ENCODE data around the gene CHRNB4. TPM values are rescaled to one million over a fixed set of nuclear protein-coding genes. Genes with fewer than 3 reads are reported as not detected.

The CHRNB4 gene
- total and polyA plus RNA-seq, 10 of the 15 experiments (the other 5 are each of a cell fraction or from before 2014, with no cell fraction given): 0.10 TPM; not detected in 9

GRCh38 chr15:78673917-78674444, 33.0 kb upstream of the CHRNB4 start (continued):
- TF ChIP-seq ZBTB40 (IDR thresholded peaks at IDR 0.05; ENCODE audit: borderline replicate concordance) (no peak), CREM (IDR thresholded peaks at IDR 0.05; ENCODE audit: low read depth) (no peak), FOXM1 (IDR thresholded peaks at IDR 0.05; ENCODE audit: low read depth, low read length) (no peak), RELB (IDR thresholded peaks at IDR 0.05; ENCODE audit: low read depth) (no peak), HSF1 (IDR thresholded peaks at IDR 0.05; ENCODE audit: low read depth, low read length) (no peak), RAD21 (IDR thresholded peaks at IDR 0.05; ENCODE audit: insufficient read depth, low read depth, low read length) (no peak)
